ENCODE data around the gene OR8K5.
"Not testable (repeated sequence)": the region's sequence is repeated elsewhere in the genome, so short reads cannot be mapped to it uniquely, and the experiment has no call there.

GRCh38 chr11:56143681-56144080, 16.4 kb downstream of the OR8K5 start:
- TF ChIP-seq CTCF, POLR2A, POLR2AphosphoS5 (IDR thresholded peaks at IDR 0.05): not testable (repeated sequence)
